HuH-7.5 (cell line): Measurements from ENCODE around the gene CCT3.
A peak's percentile ranks its signal among the peaks of the same experiment; 100 is the strongest.

Source experiments
- DNase-seq: peaks from one replicate; pipeline ENCODE4 v3.0.0; 2011; ENCODE audit warnings: low spot score

Gene CCT3

DNA sequence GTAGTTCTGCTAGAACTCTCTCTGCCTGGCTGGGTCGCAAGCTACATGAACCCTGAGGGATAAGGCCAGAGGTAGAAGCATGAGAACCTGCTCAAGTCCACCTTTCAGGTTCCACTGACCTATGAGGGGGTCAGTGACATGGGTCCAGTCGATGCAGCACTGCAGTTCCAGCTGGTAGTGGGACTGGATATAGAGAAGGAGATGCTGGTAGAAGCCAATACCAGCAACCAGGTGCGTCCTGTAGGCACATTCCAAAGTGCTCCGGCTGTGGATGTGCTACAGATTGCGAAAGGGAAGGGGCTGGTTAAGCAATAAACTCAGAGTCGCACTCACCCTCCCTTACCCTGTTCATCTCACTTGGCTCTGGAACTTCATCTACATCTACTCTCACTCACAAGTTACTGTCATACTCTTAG is 61.1 kb downstream of the CCT3 start:
- DNase-seq = peak; percentile 81

GRCh38 chr1:156276532-156276931 is 61.6 kb downstream of the CCT3 start:
- no peak for DNase-seq

DNA sequence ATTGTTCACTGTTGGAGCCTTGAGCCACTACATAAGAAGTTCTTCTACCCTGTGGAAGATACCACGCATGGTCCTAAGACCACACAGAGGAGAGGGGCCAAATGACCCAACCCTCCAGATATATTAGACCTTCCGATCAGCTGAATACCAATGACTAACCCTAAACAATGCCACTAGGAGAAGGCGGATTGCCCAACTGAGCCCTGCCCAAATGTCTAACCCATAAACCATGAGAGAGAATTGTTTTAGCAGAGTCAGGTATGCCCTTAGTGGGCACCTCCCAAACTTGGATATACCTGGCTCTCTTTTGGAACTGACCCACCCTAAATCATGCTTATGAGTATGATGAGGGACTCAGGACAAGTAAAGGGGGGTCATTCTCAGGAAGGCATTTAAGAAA is 67.8 kb downstream of the CCT3 start:
- DNase-seq = no peak

- DNase-seq = no peak
Observed at GRCh38 chr1:156268336-156268735, 69.8 kb downstream of the CCT3 start.

DNA sequence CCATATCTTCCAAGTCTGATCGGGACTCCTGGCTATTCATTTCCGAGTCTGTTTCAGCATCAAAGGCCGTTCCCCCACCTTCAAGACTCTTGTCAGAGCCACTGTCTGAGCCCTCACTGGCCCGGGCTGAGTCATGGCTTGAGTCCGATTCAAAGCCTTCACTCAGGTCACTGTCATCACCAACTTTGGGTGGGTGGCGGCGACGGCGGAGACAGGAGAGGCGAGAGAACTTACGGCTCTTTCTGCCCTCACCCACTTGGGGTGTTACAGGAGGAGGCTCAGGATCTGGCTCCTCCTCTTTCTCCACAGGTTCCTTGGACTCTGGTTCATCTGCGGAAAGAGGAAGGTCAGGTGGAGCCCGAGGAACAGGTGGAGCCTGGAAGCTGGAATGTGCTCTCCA is 72.0 kb downstream of the CCT3 start:
- DNase-seq = no peak

- no peak for DNase-seq
Observed at GRCh38 chr1:156263288-156263655, 74.8 kb downstream of the CCT3 start.

GRCh38 chr1:156262461-156263287 is 75.4 kb downstream of the CCT3 start:
- DNase-seq = no peak

GRCh38 chr1:156260896-156261295 is 77.2 kb downstream of the CCT3 start:
- no peak for DNase-seq

DNA sequence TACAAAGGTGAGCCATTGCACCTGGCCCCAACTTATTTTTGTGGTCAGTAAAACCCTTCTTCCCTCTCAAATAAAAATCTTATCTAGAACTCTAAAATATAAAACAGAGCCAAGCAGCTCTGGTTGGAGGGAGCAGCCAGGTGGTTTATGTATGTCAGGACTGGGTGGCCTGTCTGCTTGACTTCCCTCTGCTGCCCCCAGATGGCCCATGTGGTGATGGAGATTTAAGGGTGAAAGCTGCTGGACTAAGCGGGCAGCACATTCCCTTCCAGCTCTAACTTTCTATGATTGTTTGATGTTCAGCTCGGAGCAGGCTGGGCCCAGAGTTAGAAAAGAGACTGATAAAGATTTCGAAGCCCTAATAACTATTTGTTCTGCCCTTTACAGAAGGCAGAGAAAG is 78.3 kb downstream of the CCT3 start:
- no peak for DNase-seq
